CD4-positive, alpha-beta T cell (primary cell): ENCODE results near the gene NMD3. TPM values are rescaled to one million over a fixed set of nuclear protein-coding genes. Genes with fewer than 3 reads are reported as not detected.

Experiments
- ATAC-seq: fragments of 200-7000 bp; cut with Tn5 transposase; one replicate; pipeline ENCODE4 v1.10.0; 2022; ENCODE audit warnings: mild to moderate bottlenecking; ENCODE audit not compliant: poor library complexity
- CTCF ChIA-PET: fragments of 350-600 bp; sonication (Branson Sonifier 250); formaldehyde crosslinking; loops from one replicate; lab custom pipeline; 2021; ENCODE audit warnings: antibody characterized with exemption, inconsistent platforms; lab: Charles Lee
- POLR2A ChIA-PET: fragments of 350-600 bp; sonication (Branson Sonifier 250); formaldehyde crosslinking; loops from one replicate; lab custom pipeline; 2021; ENCODE audit warnings: antibody characterized with exemption, inconsistent platforms; lab: Charles Lee
- DNase-seq, 14 experiments: peaks; one replicate each; pipeline ENCODE4 v3.0.0-alpha.2; 2013 to 2020; ENCODE audit warnings: mixed read lengths in 2 of 14
- H3K27ac ChIP-seq, 2 donors: one replicate each; pipeline versions ENCODE4 v1.5.1 to v1.7.0; 2013; ENCODE audit warnings: low read length in 2 of 2, low read depth in 1 of 2, mild to moderate bottlenecking in 1 of 2
- H3K27me3 ChIP-seq, 2 experiments: 1 replicate in 1 of 2; 2 replicates in 1 of 2; pipeline versions ENCODE4 v1.6.1 to v1.7.0; 2013; ENCODE audit warnings: low read length in 2 of 2, control low read depth in 1 of 2, mild to moderate bottlenecking in 1 of 2, moderate library complexity in 1 of 2; ENCODE audit not compliant: insufficient read depth in 2 of 2, control insufficient read depth in 1 of 2
- H3K36me3 ChIP-seq: one replicate; pipeline ENCODE4 v1.6.1; 2013; ENCODE audit warnings: low read length, control low read depth; ENCODE audit not compliant: insufficient read depth
- H3K4me1 ChIP-seq: one replicate; pipeline ENCODE4 v1.6.1; 2013; ENCODE audit warnings: low read length, control low read depth; ENCODE audit not compliant: insufficient read depth
- H3K4me3 ChIP-seq: one replicate; pipeline ENCODE4 v1.5.1; 2013; ENCODE audit warnings: mild to moderate bottlenecking, low read length, moderate library complexity
- H3K9me3 ChIP-seq, 2 experiments: 1 replicate in 1 of 2; 2 replicates in 1 of 2; pipeline versions ENCODE4 v1.6.1 to v1.7.0; 2013; ENCODE audit warnings: low read length in 2 of 2, mild to moderate bottlenecking in 2 of 2, control low read depth in 1 of 2, moderate library complexity in 1 of 2; ENCODE audit not compliant: control insufficient read depth in 1 of 2, insufficient read depth in 1 of 2
- H3K27ac Mint-ChIP-seq: one replicate; pipeline ENCODE4 v1.8.0; 2020; ENCODE audit warnings: mixed read lengths
- H3K27me3 Mint-ChIP-seq: one replicate; pipeline ENCODE4 v1.8.0; 2021; ENCODE audit warnings: mixed read lengths
- H3K36me3 Mint-ChIP-seq: one replicate; pipeline ENCODE4 v1.8.0; 2021; ENCODE audit warnings: low read depth, mixed read lengths
- H3K4me1 Mint-ChIP-seq: one replicate; pipeline ENCODE4 v1.8.0; 2021; ENCODE audit warnings: low read depth, mixed read lengths
- H3K4me3 Mint-ChIP-seq: one replicate; pipeline ENCODE4 v1.8.0; 2020; ENCODE audit warnings: mild to moderate bottlenecking, mixed read lengths
- H3K9me3 Mint-ChIP-seq: one replicate; pipeline ENCODE4 v1.8.0; 2020; ENCODE audit warnings: mixed read lengths
- CTCF ChIP-seq: fragments of 200-600 bp; IDR thresholded peaks from one replicate; pipeline ENCODE4 v1.8.0; 2022; ENCODE audit warnings: antibody characterized with exemption, mild to moderate bottlenecking
- intact Hi-C, 2 experiments: fragments of 100-400 bp; cut with DNase I in 1 of 2; cut with micrococcal nuclease in 1 of 2; formaldehyde crosslinking; loops; one replicate each; pipeline versions ENCODE4 v1.15.1 to v1.9.0; 2023 to 2025; cut with DNase I, micrococcal nuclease
- total RNA-seq, 174 experiments: library from RNA in 2 of 174; stranded (reverse) in 2 of 174; gene quantifications; one replicate each; pipeline ENCODE4 v1.2.3 and lab custom pipeline; 2021 to 2026

Gene NMD3
- total RNA-seq, 2 experiments from 2014 or later, result 58.4 to 60.1 TPM

GRCh38 chr3:161219495-161219894 lies 1.6 kb upstream of the NMD3 start:
- Mint-ChIP-seq H3K4me1 (peaks cover 37% of the 10 kb centered on the region), H3K36me3 (peaks cover 32% of the 10 kb centered on the region), H3K27ac (peak overlapping the region; percentile 94), H3K27me3 (peaks cover 13% of the 10 kb centered on the region), H3K4me3 (peak overlapping the region; percentile 83), H3K9me3 (no peaks in the 10 kb centered on the region)
- no peak for DNase-seq
- Histone ChIP-seq H3K4me1 (peaks cover 20% of the 10 kb centered on the region), H3K27me3 (peaks cover 0 to 6% of the 10 kb centered on the region in 2 experiments), H3K9me3 (no peaks in the 10 kb centered on the region), H3K4me3 (no peak overlapping the region), H3K27ac (no peak overlapping the region), H3K36me3 (no peaks in the 10 kb centered on the region)
- CTCF ChIA-PET, result no interaction called here
- ATAC-seq, result no peak
- TF ChIP-seq CTCF, result no peak
- intact Hi-C loops, result no loop called here
- POLR2A ChIA-PET, result no interaction called here

- H3K9me3 Mint-ChIP-seq, result no peaks in the 10 kb centered on the region
Measured at GRCh38 chr3:161221806-161222600, 892 bp downstream of the NMD3 start.

GRCh38 chr3:161222662-161223061 lies 1.6 kb downstream of the NMD3 start:
- Histone ChIP-seq H3K27ac (no peak overlapping the region), H3K36me3 (peaks cover 17% of the 10 kb centered on the region), H3K27me3 (no peaks in the 10 kb centered on the region), H3K4me1 (peaks cover 21% of the 10 kb centered on the region), H3K4me3 (peak overlapping the region; percentile 86), H3K9me3 (no peaks in the 10 kb centered on the region)
- Mint-ChIP-seq H3K36me3 (peaks cover 51% of the 10 kb centered on the region), H3K4me3 (peak overlapping the region; percentile 95), H3K9me3 (no peaks in the 10 kb centered on the region), H3K27ac (peak overlapping the region; percentile 94), H3K27me3 (no peaks in the 10 kb centered on the region), H3K4me1 (peaks cover 46% of the 10 kb centered on the region)
- intact Hi-C loops, result loop anchor here in 1 of 2 experiments (5.0 kb wide), 3 partner anchors 465 to 825 kb away; partner anchors contain the start of genes IFT80, KPNA4, PPM1L and SMC4
- ChIA-PET CTCF (interaction anchor here (1.1 kb wide), 1 partner anchor 9 kb away, joined by 3 read pairs; no protein-coding TSS in a partner anchor), POLR2A (interaction anchor here (0.8 to 2.8 kb wide), 3 partner anchors 9 to 46 kb away, joined by 3 to 11 read pairs (median 3); no protein-coding TSS in a partner anchor)
- ATAC-seq (no peak), DNase-seq (no peak)
- no peak for TF ChIP-seq CTCF

More at GRCh38 chr3:161221806-161222600, 892 bp downstream of the NMD3 start:
- peaks cover 10% of the 10 kb centered on the region for H3K36me3 ChIP-seq
- Mint-ChIP-seq H3K27ac (peak overlapping the region; percentile 94), H3K36me3 (peaks cover 48% of the 10 kb centered on the region), H3K4me3 (peak overlapping the region; percentile 95), H3K27me3 (peaks cover 4% of the 10 kb centered on the region), H3K4me1 (peaks cover 46% of the 10 kb centered on the region)
- peak in 4 of 14 experiments; percentile 18 to 45 (median 38) for DNase-seq
- no peak for ATAC-seq
- intact Hi-C loops, result loop anchor here in 1 of 2 experiments (5.0 kb wide), 3 partner anchors 465 to 825 kb away; partner anchors contain the start of genes IFT80, KPNA4, PPM1L and SMC4
- H3K4me1 ChIP-seq, result peaks cover 21% of the 10 kb centered on the region
- ChIA-PET CTCF (interaction anchor here (1.1 kb wide), 1 partner anchor 8 kb away, joined by 3 read pairs; no protein-coding TSS in a partner anchor), POLR2A (interaction anchor here (0.6 to 2.8 kb wide), 10 partner anchors 9 to 852 kb away, joined by 3 to 11 read pairs (median 4); partner anchors contain the start of gene TRIM59)
- no peak overlapping the region for H3K27ac ChIP-seq
- no peak for TF ChIP-seq CTCF
- peak overlapping the region; percentile 86 for H3K4me3 ChIP-seq
- H3K27me3 ChIP-seq, result no peaks in the 10 kb centered on the region
- H3K9me3 ChIP-seq, result no peaks in the 10 kb centered on the region
